ENCODE results near the gene UTS2R.
A peak's percentile ranks its signal among the peaks of the same experiment; 100 is the strongest.
"Not testable (repeated sequence)": the region's sequence is repeated elsewhere in the genome, so short reads cannot be mapped to it uniquely, and the experiment has no call there.

The UTS2R gene

GRCh38 chr17:82355770-82356427 is 15.7 kb upstream of the UTS2R start:
- DNase-seq: no peak

DNA sequence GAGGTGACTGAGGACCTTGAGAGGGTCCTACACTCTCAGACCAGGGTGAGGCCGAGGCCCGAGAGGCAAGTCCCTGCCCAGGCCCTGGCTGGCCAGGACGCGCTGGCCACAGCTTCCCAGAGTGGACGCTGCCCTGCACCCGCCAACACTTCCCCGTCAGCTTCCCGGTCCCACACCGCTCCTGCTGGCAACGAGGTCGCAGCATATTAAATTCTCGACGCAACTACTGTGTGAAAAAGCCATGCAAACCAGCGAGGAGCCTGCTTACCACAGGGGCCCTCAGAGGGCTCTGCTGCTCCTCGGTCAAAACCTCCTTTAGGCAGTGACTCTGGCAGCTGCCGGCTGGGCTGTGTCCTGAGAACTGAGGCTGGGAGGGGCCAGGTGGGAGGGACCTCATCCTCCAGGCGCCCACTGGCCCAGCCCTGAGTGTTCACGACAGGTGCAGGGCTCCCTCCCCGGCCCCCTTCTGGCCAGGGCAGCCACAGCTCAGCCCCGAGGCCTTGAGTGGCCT is 14.7 kb upstream of the UTS2R start:
- DNase-seq: no peak

- DNase-seq: no peak
These were observed 14.2 kb upstream of the UTS2R start for GRCh38 chr17:82357394-82357793.

DNA sequence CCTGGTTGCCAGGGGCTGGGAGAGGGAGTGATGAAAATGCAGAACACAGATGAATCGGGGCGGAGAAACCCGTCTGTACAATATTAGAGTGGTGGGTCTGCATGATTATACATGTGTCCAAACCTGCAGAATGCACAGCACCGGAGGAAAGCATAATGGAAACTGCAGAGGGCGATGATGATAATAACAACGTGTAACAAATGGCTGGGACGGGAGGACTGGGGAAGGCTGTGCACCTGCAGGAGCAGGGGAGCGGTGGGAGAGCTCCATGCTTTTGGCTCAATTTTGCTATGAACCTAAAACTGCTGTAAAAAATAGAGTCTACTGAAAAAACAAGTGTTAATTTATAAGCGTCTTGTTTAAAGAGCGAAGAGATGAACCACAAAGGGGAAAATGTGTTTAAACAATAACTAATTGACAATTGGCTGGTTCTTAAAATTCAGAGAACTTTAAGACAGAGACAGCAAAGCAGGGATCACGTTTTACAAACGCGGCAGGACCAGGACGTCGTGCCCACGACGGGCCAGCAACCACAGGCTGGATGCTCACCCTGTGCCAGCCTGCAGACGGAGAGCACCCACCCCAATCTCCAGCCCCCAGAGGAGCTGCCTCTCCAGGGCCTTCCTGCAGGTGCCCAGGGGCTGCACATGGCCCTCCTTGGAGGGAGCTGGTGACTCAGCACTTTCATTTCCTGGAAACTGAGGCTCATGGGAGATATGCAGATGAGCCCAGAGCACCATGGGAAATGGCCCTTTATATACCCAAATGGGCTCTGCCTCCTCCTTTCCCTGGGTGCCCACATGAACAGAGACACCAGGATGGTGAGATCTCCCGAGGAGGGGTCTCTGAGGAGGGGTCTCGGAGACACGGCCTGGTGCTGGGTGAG is 12.9 kb upstream of the UTS2R start, which contains the start of gene TEX19:
Gene TEX19, plus strand, starts transcription at position 783 of the 886 bp plus-strand sequence. CDS start 2,904 bp downstream, outside the sequence.
- DNase-seq: no peak

DNA sequence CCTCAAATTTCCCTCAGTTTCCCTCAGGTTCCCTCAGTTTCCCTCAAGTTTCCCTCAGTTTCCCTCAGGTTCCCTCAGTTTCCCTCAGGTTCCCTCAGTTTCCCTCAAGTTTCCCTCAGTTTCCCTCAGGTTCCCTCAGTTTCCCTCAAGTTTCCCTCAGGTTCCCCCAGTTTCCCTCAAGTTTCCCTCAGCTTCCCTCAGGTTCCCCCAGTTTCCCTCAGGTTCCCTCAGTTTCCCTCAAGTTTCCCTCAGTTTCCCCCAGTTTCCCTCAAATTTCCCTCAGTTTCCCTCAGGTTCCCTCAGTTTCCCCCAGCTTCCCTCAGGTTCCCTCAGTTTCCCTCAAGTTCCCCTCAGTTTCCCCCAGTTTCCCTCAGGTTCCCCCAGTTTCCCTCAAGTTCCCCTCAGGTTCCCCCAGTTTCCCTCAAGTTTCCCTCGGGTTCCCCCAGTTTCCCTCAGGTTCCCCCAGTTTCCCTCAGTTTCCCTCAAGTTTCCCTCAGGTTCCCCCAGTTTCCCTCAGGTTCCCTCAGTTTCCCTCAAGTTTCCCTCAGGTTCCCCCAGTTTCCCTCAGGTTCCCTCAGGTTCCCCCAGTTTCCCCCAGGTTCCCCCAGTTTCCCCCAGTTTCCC is 12.0 kb upstream of the UTS2R start:
- not testable (repeated sequence) for DNase-seq

- DNase-seq: no peak
These were observed 9.5 kb upstream of the UTS2R start for GRCh38 chr17:82361885-82362633.

DNA sequence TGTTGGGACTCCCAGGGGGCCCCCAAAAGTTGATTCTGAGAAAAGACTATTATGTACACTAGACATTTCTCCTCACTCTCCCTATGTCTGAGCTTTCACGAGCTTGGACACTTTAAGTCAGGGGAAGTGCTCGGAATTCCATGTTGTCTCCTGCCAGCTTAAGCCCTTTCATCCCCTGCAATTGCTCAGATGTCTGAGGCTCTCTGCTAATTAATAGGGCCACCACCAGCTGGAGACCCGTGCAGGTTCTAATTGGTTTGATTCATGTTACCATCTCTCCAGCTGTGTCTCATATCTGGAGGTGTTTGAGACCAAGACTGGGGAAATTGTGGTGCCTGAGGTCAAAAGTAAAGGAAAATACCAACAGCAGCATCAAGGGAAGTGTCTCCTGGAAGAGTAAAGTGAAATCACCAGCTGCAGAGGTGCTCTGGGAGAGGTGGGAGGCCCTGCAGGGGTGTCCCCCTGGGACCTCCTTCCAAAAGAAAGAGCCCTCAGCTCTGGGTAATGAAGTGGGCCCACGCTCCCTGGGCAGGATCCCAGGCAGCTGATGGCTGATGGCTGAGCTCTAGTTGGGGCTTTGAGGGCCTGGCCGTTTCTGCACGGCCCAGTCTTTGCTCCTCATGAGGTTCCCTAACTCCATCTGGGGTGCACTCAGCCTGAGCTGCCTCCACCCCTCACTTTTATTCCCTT is 5.8 kb upstream of the UTS2R start:
- DNase-seq: no peak

DNA sequence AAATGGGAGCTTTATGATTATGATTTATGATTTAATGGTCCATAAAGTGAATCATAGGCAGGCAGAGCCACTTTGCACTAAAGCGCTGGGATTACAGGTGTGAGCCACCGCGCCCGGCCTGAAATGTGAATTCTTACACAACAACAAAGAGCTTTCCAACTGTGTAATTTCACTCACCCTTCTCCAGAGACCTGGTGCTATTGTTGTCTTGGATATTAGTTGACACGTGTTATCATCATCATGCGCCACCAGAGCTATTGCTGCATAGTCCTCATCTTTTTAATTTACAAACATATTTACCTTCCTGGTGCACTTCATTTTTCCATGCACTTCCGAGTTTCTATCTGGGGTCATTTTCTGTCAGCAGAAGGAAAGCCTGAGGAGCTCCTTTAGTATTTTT is 4.8 kb upstream of the UTS2R start:
- DNase-seq: no peak

DNA sequence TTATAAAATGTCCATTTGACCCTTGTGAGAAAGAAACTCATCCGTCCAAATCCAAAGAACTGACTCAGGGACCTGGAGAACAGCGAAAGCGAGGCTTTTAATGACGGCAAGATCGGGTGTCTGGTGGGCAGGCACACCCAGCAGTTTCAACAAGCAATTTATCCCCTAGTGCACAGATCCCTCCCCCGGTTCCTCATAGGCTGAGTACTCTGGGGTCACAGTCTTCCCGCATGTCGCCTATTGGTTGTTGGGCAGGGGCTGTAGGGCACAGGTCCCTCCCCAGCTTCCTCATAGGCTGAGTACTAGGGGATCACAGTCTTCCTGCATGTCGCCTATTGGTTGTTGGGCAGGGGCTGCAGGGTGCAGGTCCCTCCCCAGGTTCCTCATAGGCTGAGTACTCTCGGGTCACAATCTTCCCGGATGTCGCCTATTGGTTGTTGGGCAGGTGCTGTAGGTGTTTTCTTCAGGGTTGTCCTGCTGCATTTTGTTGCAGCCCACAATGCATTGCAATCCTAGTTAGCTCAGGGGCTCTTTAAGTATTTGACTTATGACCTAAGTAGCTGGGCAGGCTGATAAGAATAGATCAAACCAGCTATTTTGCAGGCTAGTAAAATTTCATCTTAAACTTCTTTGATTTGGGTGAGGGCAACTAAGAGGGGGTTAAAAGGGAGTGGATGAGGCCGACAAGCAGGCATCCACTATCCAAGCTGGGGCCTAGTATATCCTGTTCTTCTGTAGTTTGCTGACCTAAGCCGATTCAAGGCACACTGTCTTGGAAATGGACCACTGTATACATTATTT is 3.6 kb upstream of the UTS2R start:
- DNase-seq: peak; percentile 92

DNA sequence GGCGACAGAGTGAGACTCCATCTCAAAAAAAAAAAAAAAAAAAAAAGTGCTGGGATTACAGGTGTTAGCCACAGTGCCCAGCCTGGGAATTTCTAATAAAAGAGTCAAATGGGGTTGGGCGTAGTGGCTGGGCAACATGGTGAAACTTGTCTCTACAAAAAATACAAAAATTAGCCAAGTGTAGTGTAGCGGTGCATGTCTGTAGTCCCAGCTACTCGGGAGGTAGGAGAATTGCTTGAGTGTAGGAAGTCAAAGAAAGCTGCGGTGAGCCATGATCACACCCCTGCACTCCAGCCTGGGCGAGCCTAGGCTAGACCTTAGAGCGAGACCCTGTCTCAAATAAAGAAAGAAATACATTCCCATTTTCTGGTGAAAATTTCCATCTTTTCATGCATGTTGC is 2.4 kb upstream of the UTS2R start:
- DNase-seq: no peak

- DNase-seq: no peak
These were observed 863 bp upstream of the UTS2R start for GRCh38 chr17:82370471-82371332.

GRCh38 chr17:82372249-82373071 is 895 bp downstream of the UTS2R start:
- no peak for DNase-seq

DNA sequence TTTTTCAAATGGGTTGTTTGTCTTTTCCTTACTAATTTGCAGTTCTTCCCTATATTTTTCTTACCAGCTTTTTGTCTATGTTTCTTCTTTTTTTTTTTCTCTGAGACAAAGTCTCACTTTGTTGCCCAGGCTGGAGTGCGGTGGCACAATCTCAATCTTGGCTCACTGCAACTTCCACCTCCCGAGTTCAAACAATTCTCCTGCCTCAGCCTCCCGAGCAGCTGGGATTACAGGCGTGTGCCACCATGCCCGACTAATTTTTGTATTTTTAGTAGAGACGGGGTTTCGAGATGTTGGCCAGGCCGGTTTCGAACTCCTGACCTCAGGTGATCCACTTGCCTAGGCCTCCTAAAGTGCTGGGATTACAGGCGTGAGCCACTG is 1.5 kb downstream of the UTS2R start:
- not testable (repeated sequence) for DNase-seq

- no peak for DNase-seq
These were observed 2.4 kb downstream of the UTS2R start for GRCh38 chr17:82373731-82374625.

DNA sequence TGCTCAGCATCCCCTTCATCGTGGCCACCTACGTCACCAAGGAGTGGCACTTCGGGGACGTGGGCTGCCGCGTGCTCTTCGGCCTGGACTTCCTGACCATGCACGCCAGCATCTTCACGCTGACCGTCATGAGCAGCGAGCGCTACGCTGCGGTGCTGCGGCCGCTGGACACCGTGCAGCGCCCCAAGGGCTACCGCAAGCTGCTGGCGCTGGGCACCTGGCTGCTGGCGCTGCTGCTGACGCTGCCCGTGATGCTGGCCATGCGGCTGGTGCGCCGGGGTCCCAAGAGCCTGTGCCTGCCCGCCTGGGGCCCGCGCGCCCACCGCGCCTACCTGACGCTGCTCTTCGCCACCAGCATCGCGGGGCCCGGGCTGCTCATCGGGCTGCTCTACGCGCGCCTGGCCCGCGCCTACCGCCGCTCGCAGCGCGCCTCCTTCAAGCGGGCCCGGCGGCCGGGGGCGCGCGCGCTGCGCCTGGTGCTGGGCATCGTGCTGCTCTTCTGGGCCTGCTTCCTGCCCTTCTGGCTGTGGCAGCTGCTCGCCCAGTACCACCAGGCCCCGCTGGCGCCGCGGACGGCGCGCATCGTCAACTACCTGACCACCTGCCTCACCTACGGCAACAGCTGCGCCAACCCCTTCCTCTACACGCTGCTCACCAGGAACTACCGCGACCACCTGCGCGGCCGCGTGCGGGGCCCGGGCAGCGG is 3.2 kb downstream of the UTS2R start:
- no peak for DNase-seq

GRCh38 chr17:82375359-82376041 is 3.9 kb downstream of the UTS2R start:
- DNase-seq: no peak
